HepG2 (cell line): ENCODE measurements around the gene ANKRD11. TPM values are rescaled to one million over a fixed set of nuclear protein-coding genes. Genes with fewer than 3 reads are reported as not detected.

Experiments used
- ATAC-seq: fragments of 200-7000 bp; cut with Tn5 transposase; 3 replicates; pipeline ENCODE4 v1.9.1; 2020; ENCODE audit warnings: mild to moderate bottlenecking, moderate library complexity
- BruUV-seq: library from RNA; stranded (reverse); fragments of 400-500 nt; replicated peaks from 2 replicates; lab custom pipeline; 2021; lab: Mats Ljungman, UMichigan
- CTCF ChIA-PET: fragments of 300-600 bp; formaldehyde crosslinking; extraction: SDS; loops from one replicate; lab custom pipeline; 2021; ENCODE audit warnings: low total read pairs, inconsistent platforms, low intra/inter-chr PET ratio; lab: Yijun Ruan, JAX
- POLR2A ChIA-PET: fragments of 350-600 bp; sonication (Branson Sonifier 250); formaldehyde crosslinking; loops from one replicate; lab custom pipeline; 2020; ENCODE audit warnings: antibody characterized with exemption, inconsistent platforms; lab: Yijun Ruan, JAX
- DNase-seq: peaks from one replicate; pipeline ENCODE4 v3.0.0-alpha.2; 2015; ENCODE audit warnings: low spot score
- FAIRE-seq: peaks from 3 replicates; lab custom pipeline; 2011; peaks lifted over from hg19 to GRCh38; lab: Jason Lieb, UNC
- H2AFZ ChIP-seq: one replicate; pipeline ENCODE4 v1.6.1; 2011; ENCODE audit warnings: low read length, inconsistent platforms
- H3K27ac ChIP-seq: fragments of 300-600 bp; 3 replicates; pipeline ENCODE4 v1.8.0; 2011; ENCODE audit warnings: mixed run types, mild to moderate bottlenecking, mixed read lengths, low read length, inconsistent platforms; ENCODE audit not compliant: insufficient read depth; ENCODE audit errors: extremely low read length
- H3K27me3 ChIP-seq, 2 experiments: fragments of 200-600 bp in 1 of 2; 2 replicates in 1 of 2; 3 replicates in 1 of 2; pipeline versions ENCODE4 v1.6.0 to v1.8.0; 2011; ENCODE audit warnings: low read length in 2 of 2, mild to moderate bottlenecking in 2 of 2, moderate library complexity in 2 of 2, inconsistent platforms in 1 of 2; ENCODE audit not compliant: insufficient read depth in 2 of 2, control insufficient read depth in 1 of 2
- H3K36me3 ChIP-seq, 2 experiments: fragments of 200-600 bp in 1 of 2; replicated peaks in 1 of 2; 2 replicates in 1 of 2; 3 replicates in 1 of 2; pipeline versions ENCODE4 v1.5.1 to v1.8.0; 2011; ENCODE audit warnings: low read length in 2 of 2, inconsistent platforms in 1 of 2; ENCODE audit not compliant: insufficient read depth in 2 of 2, control insufficient read depth in 1 of 2
- H3K4me1 ChIP-seq: 2 replicates; pipeline ENCODE4 v1.5.1; 2012; ENCODE audit warnings: low read length, inconsistent platforms; ENCODE audit not compliant: insufficient read depth
- H3K4me2 ChIP-seq: 2 replicates; pipeline ENCODE4 v1.6.0; 2011; ENCODE audit warnings: low read depth, low read length, inconsistent platforms
- H3K4me3 ChIP-seq, 3 experiments: fragments of 200-600 bp in 1 of 3; sonication (generic), shearing (Covaris generic) in 1 of 3; replicated peaks in 1 of 3; 2 replicates each; pipeline ENCODE4 v1.5.1; 2011 to 2016; ENCODE audit warnings: low read length in 3 of 3, inconsistent platforms in 2 of 3, low read depth in 2 of 3, mild to moderate bottlenecking in 2 of 3, control low read depth in 1 of 3, mixed read lengths in 1 of 3; ENCODE audit not compliant: insufficient read depth in 1 of 3
- H3K79me2 ChIP-seq: one replicate; pipeline ENCODE4 v1.6.1; 2011; ENCODE audit warnings: low read length, inconsistent platforms; ENCODE audit not compliant: insufficient read depth
- H3K9ac ChIP-seq: 2 replicates; pipeline ENCODE4 v1.6.0; 2011; ENCODE audit warnings: mild to moderate bottlenecking, low read depth, low read length, inconsistent platforms; ENCODE audit not compliant: insufficient read depth
- H3K9me3 ChIP-seq: 2 replicates; pipeline ENCODE4 v1.5.1; 2012; ENCODE audit warnings: mild to moderate bottlenecking, low read length
- H4K20me1 ChIP-seq: 2 replicates; pipeline ENCODE4 v1.6.0; 2011; ENCODE audit warnings: inconsistent platforms, mild to moderate bottlenecking, low read length, moderate library complexity; ENCODE audit not compliant: insufficient read depth
- FOXA1 ChIP-seq, 2 experiments: fragments of 450-650 bp in 1 of 2; sonication (generic) in 1 of 2; formaldehyde crosslinking in 1 of 2; IDR thresholded peaks; 2 replicates each; pipeline versions ENCODE4 v1.4.0 to v1.6.1; 2016 to 2020; ENCODE audit warnings: missing genetic modification reagents in 1 of 2
- FOXC1 ChIP-seq: sonication (generic); formaldehyde crosslinking; IDR thresholded peaks from 2 replicates; pipeline ENCODE4 v1.8.0; 2022; ENCODE audit warnings: mild to moderate bottlenecking, missing genetic modification reagents, borderline replicate concordance
- HES4 ChIP-seq: sonication (generic); formaldehyde crosslinking; IDR thresholded peaks from 2 replicates; pipeline ENCODE4 v1.9.0; 2021; ENCODE audit warnings: mild to moderate bottlenecking, missing genetic modification reagents, borderline replicate concordance
- KLF15 ChIP-seq: sonication (generic); formaldehyde crosslinking; IDR thresholded peaks from 2 replicates; pipeline ENCODE4 v1.8.1; 2023; ENCODE audit warnings: borderline replicate concordance, mild to moderate bottlenecking, inconsistent platforms, missing genetic modification reagents, mixed read lengths
- PPARG ChIP-seq: conservative IDR thresholded peaks from 2 replicates; pipeline ENCODE4 v1.6.1; 2016; ENCODE audit warnings: missing biosample characterization, missing genetic modification reagents
- THAP8 ChIP-seq: sonication (generic); formaldehyde crosslinking; IDR thresholded peaks from 2 replicates; pipeline ENCODE4 v1.5.1; 2020; ENCODE audit warnings: missing genetic modification reagents, mild to moderate bottlenecking, borderline replicate concordance
- ZFP36L2 ChIP-seq: sonication (generic); formaldehyde crosslinking; IDR thresholded peaks from 2 replicates; pipeline ENCODE4 v1.4.0; 2020; ENCODE audit warnings: missing genetic modification reagents
- ZIK1 ChIP-seq: sonication (generic); formaldehyde crosslinking; IDR thresholded peaks from 2 replicates; pipeline ENCODE4 v1.5.0; 2020; ENCODE audit warnings: mild to moderate bottlenecking, low read depth, missing genetic modification reagents, borderline replicate concordance
- ZMAT3 ChIP-seq: sonication (generic); formaldehyde crosslinking; conservative IDR thresholded peaks from 2 replicates; pipeline ENCODE4 v1.7.0; 2021; ENCODE audit warnings: missing genetic modification reagents
- ZNF337 ChIP-seq: sonication (generic); formaldehyde crosslinking; IDR thresholded peaks from 2 replicates; pipeline ENCODE4 v1.5.1; 2020; ENCODE audit warnings: missing genetic modification reagents, low read depth, mild to moderate bottlenecking, borderline replicate concordance
- ZSCAN12 ChIP-seq: sonication (generic); formaldehyde crosslinking; IDR thresholded peaks from 2 replicates; pipeline ENCODE4 v1.9.0; 2021; ENCODE audit warnings: mild to moderate bottlenecking, missing genetic modification reagents
- WGBS: methylation state at CpG from one replicate; pipeline ENCODE4 v1.1.6; 2017; ENCODE audit warnings: low lambda C conversion rate; 5-methylcytosine and 5-hydroxymethylcytosine counted together
- in situ Hi-C: cut with HindIII; loops from 2 replicates; pipeline ENCODE4 v1.10.0; 2017; ENCODE audit warnings: low pct_unique_long_range_greater_than_20kb; ENCODE audit not compliant: extremely low pct_ligation_motif_present
- intact Hi-C: fragments of 100-400 bp; cut with micrococcal nuclease; formaldehyde crosslinking; loops from one replicate; pipeline ENCODE4 v1.10.0; 2022; ENCODE audit not compliant: unreplicated experiment
- polyA plus RNA-seq, 8 experiments: library from polyadenylated mRNA; depleted of rRNA in 3 of 8; stranded (reverse) in 7 of 8; unstranded in 1 of 8; fragments of >200 nt; fragmentation: Illumina TruSeq in 4 of 8; extraction: Trizol in 4 of 8; gene quantifications; 2 replicates each; pipeline versions ENCODE4 v1.2.1 to v1.2.3, GENCODE V29; 2011 to 2016; ENCODE audit warnings: low read depth in 4 of 8, missing spikeins in 1 of 8, mixed read lengths in 1 of 8; ENCODE audit not compliant: insufficient read depth in 1 of 8
- total RNA-seq, 5 experiments: library from RNA; depleted of rRNA; stranded (reverse); fragments of >200 nt; fragmentation: Illumina TruSeq; extraction: Trizol; gene quantifications; 2 replicates each; pipeline ENCODE4 v1.2.3, GENCODE V29; 2016; ENCODE audit warnings: low read depth in 1 of 5
- TF ChIP-seq, protein P1 (sequence below): sonication (generic); formaldehyde crosslinking; IDR thresholded peaks from 2 replicates; pipeline ENCODE4 v1.5.0; 2020; ENCODE audit warnings: mild to moderate bottlenecking, missing genetic modification reagents
- TF ChIP-seq, protein P2 (sequence below): sonication (generic); formaldehyde crosslinking; IDR thresholded peaks from 2 replicates; pipeline ENCODE4 v1.5.0; 2020; ENCODE audit warnings: mild to moderate bottlenecking, missing genetic modification reagents
- TF ChIP-seq, protein P3 (sequence below), 2 experiments: fragments of 450-650 bp in 1 of 2; sonication (generic) in 1 of 2; formaldehyde crosslinking; IDR thresholded peaks; 2 replicates each; pipeline versions ENCODE4 v1.5.0 to v1.8.0; 2020 to 2022; ENCODE audit warnings: mild to moderate bottlenecking in 1 of 2, missing genetic modification reagents in 1 of 2

Gene ANKRD11
- total and polyA plus RNA-seq, 2 of the 13 experiments (the other 11 are each of a cell fraction or from before 2014, with no cell fraction given) = 21.4 to 38.4 TPM

DNA sequence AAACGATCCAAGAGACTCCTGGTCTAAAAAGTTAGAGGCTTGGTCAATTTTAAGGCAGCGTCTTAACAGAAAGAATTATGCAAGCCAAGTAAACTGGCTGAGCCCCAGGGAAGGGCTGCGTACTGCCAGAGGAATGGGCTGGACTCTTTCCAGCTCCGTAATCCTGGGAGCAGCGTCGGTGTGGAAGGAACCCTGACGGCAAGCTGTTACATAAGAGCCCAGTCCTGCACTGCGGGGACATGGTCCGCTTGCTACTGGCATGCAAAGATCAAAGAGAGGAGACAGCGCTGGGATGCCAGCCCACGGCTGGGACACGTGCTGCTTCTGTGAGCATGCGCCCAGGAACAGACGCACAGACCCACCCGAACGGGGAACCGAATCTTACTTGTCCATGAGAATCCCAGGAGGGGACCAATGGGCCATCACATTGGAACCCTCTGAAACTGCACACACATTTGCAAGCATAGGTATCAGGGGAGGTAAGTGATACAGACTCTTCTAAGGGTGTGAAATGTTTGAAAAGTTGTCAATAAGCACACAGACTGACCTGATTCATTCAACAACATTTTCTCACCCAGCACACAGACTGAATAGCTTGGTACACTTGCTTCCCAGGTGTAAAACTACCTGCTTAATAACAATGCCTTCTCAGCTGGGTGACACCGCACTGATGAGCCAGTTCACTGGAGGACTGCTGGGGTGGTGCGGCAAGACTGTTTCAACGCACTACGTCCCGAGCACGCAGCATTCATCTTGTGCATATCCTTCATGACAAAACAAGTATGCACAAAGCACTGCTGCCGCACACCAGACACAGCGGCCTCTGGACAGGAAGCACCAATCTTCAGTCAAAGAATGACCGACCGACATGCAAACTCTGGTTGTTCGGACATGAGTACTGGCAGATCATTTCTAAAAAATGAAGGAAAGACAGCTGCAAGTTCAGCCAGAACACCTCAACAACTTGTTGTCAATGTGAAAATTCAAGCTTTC lies 94.9 kb downstream of the ANKRD11 start (continued):
- TF ChIP-seq, protein P1, sequence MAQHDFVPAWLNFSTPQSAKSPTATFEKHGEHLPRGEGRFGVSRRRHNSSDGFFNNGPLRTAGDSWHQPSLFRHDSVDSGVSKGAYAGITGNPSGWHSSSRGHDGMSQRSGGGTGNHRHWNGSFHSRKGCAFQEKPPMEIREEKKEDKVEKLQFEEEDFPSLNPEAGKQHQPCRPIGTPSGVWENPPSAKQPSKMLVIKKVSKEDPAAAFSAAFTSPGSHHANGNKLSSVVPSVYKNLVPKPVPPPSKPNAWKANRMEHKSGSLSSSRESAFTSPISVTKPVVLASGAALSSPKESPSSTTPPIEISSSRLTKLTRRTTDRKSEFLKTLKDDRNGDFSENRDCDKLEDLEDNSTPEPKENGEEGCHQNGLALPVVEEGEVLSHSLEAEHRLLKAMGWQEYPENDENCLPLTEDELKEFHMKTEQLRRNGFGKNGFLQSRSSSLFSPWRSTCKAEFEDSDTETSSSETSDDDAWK = no peak
- no peak for TF ChIP-seq ZSCAN12
- TF ChIP-seq ZFP36L2 (CRISPR knock-in tag) = no peak
- peak; percentile 97 for TF ChIP-seq ZMAT3 (CRISPR knock-in tag)
- peak; percentile 99 for TF ChIP-seq FOXC1 (CRISPR knock-in tag)

- Histone ChIP-seq H3K36me3 (peaks cover 6 to 27% of the 10 kb centered on the region in 2 experiments), H3K27ac (peak overlapping the region; percentile 50), H3K9ac (no peak overlapping the region), H3K4me1 (peaks cover 48% of the 10 kb centered on the region), H3K27me3 (no peaks in the 10 kb centered on the region), H4K20me1 (peaks cover 91% of the 10 kb centered on the region), H2AFZ (no peak overlapping the region), H3K9me3 (no peaks in the 10 kb centered on the region), H3K79me2 (peaks cover 93% of the 10 kb centered on the region), H3K4me3 (no peak overlapping the region), H3K4me2 (no peak overlapping the region)
- BruUV-seq = no TSS peak
- in situ Hi-C loops = no loop called here
- WGBS = 67% methylated on average over 14 of the region's 14 CpGs
- peak; percentile 49 for DNase-seq
- CTCF ChIA-PET = no interaction called here
- POLR2A ChIA-PET = interaction anchor here (0.8 kb wide), 1 partner anchor 89 kb away, joined by 3 read pairs; no protein-coding TSS in a partner anchor
- peak; percentile 57 for ATAC-seq
- FAIRE-seq = peak; percentile 80
- intact Hi-C loops = loop anchor here (2.0 kb wide), 2 partner anchors 17 to 113 kb away; no protein-coding TSS in a partner anchor
- TF ChIP-seq HES4 (CRISPR knock-in tag) (no peak), THAP8 (CRISPR knock-in tag) (no peak), ZIK1 (CRISPR knock-in tag) (no peak), PPARG (CRISPR knock-in tag) (no peak), ZNF337 (no peak), KLF15 (CRISPR knock-in tag) (no peak), FOXC1 (CRISPR knock-in tag) (no peak), FOXA1 (IDR thresholded peaks at IDR 0.05) (no peak), FOXA1 (CRISPR knock-in tag; IDR thresholded peaks at IDR 0.05) (no peak)
- TF ChIP-seq, protein P2, sequence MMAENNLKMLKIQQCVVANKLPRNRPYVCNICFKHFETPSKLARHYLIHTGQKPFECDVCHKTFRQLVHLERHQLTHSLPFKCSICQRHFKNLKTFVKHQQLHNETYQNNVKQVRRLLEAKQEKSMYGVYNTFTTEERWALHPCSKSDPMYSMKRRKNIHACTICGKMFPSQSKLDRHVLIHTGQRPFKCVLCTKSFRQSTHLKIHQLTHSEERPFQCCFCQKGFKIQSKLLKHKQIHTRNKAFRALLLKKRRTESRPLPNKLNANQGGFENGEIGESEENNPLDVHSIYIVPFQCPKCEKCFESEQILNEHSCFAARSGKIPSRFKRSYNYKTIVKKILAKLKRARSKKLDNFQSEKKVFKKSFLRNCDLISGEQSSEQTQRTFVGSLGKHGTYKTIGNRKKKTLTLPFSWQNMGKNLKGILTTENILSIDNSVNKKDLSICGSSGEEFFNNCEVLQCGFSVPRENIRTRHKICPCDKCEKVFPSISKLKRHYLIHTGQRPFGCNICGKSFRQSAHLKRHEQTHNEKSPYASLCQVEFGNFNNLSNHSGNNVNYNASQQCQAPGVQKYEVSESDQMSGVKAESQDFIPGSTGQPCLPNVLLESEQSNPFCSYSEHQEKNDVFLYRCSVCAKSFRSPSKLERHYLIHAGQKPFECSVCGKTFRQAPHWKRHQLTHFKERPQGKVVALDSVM (CRISPR knock-in tag) = no peak
- TF ChIP-seq, protein P3, sequence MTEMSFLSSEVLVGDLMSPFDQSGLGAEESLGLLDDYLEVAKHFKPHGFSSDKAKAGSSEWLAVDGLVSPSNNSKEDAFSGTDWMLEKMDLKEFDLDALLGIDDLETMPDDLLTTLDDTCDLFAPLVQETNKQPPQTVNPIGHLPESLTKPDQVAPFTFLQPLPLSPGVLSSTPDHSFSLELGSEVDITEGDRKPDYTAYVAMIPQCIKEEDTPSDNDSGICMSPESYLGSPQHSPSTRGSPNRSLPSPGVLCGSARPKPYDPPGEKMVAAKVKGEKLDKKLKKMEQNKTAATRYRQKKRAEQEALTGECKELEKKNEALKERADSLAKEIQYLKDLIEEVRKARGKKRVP (CRISPR knock-in tag; IDR thresholded peaks at IDR 0.05) = no peak
These were observed 96.5 kb downstream of the ANKRD11 start for GRCh38 chr16:89393738-89394406.
